Measurements from ENCODE around the gene PKD1. TPM values are rescaled to one million over a fixed set of nuclear protein-coding genes. Genes with fewer than 3 reads are reported as not detected.

The PKD1 gene
- total RNA-seq, 4 donors from 2014 or later, result 207 to 542 (median 381) TPM

DNA sequence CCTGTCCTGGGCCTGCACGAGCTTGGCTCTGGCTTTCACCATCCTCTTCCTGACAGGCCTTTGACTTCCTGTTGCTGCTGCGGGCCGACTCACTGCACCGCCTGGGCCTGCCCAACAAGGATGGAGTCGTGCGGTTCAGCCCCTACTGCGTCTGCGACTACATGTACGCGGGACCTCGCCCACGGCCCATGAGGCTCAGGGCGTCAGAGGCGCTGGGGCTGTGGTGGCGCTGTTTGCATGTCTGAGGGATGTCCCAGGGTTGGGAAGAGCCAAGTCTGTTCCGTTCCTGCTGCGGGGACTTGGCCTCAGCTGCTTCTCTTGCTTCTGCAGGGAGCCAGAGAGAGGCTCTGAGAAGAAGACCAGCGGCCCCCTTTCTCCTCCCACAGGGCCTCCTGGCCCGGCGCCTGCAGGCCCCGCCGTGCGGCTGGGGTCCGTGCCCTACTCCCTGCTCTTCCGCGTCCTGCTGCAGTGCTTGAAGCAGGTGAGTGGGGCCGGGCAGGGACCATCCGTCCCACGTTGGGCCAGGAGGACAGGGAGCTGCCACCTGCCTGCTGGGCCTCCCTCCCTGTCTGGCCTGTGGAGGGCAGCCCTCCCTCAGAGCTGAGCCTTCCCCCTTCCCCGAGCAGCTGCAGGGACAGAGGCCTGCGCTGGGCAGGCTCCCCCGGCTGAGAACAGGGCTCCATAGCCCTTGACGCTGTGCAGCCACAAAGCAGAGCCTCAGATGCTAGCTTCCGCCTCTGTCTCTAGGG lies 64.1 kb downstream of the PKD1 start:
- no peak overlapping the region for H3K27ac ChIP-seq
- H3K4me1 ChIP-seq, result no peaks in the 10 kb centered on the region
- no peaks in the 10 kb centered on the region for H3K9me3 ChIP-seq
- H3K27me3 ChIP-seq, result no peaks in the 10 kb centered on the region
- DNase-seq (ENCODE audit: low spot score in 2 of 2), result no peak
- peaks cover 4 to 99% (median 24%) of the 10 kb centered on the region in 3 donors for H3K36me3 ChIP-seq
- TF ChIP-seq, protein P1, sequence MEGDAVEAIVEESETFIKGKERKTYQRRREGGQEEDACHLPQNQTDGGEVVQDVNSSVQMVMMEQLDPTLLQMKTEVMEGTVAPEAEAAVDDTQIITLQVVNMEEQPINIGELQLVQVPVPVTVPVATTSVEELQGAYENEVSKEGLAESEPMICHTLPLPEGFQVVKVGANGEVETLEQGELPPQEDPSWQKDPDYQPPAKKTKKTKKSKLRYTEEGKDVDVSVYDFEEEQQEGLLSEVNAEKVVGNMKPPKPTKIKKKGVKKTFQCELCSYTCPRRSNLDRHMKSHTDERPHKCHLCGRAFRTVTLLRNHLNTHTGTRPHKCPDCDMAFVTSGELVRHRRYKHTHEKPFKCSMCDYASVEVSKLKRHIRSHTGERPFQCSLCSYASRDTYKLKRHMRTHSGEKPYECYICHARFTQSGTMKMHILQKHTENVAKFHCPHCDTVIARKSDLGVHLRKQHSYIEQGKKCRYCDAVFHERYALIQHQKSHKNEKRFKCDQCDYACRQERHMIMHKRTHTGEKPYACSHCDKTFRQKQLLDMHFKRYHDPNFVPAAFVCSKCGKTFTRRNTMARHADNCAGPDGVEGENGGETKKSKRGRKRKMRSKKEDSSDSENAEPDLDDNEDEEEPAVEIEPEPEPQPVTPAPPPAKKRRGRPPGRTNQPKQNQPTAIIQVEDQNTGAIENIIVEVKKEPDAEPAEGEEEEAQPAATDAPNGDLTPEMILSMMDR (IDR thresholded peaks at IDR 0.05), result no peak
- TF ChIP-seq EP300 (IDR thresholded peaks at IDR 0.05), result no peak
- TF ChIP-seq POLR2A (IDR thresholded peaks at IDR 0.05), result no peak
- whole genome bisulfite sequencing, 2 donors, result 77 to 87% methylated on average over 26 to 34 of the region's 34 CpGs
- no peak overlapping the region for H3K4me3 ChIP-seq

DNA sequence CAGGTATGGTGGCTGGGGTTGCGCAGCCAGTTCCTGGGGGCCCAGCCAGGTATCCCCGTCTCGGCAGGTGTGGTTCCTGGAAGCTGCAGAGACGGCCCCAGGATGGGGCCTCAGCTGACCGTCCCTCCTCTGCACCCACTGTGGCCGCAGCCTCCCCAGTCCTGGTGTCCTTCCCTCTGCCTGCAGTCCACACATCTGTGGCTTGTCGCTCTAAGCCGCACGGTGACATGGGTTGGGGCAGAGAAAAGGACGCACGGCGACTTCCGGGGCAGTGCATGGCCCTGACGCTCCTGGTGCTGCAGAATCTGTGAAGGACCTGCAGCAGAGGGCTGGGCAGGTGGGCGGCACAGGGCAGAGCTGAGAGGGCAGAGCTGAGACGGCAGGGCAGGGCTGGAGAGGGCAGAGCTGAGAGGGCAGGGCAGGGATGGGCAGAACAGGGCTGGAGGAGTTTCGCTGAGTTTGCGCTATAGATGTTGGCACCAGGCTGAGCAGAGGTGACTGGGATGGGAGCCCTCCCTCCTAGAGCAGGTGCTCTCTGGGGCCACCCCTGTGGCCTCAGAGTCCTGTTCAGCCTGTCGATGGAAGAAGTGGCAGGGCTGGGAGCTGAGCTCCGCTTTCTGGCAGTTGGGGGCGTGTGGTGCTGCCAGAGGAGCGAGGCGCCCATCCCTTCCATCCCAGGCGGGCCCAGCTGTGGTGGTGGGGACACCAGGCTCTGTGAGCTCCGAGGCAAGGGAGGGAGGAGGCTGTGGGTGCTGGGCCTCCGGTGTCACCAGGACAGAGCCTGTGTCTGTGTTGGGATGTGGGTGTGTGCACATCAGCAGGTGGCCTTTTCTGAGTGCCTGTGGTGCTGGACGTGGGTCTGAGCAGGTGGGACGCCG lies 64.9 kb downstream of the PKD1 start:
- Histone ChIP-seq H3K27ac (no peak overlapping the region), H3K4me3 (no peak overlapping the region), H3K4me1 (no peaks in the 10 kb centered on the region), H3K27me3 (no peaks in the 10 kb centered on the region), H3K9me3 (no peaks in the 10 kb centered on the region), H3K36me3 (peaks cover 7 to 99% (median 19%) of the 10 kb centered on the region in 3 donors)
- no peak for TF ChIP-seq POLR2A (IDR thresholded peaks at IDR 0.05)
- TF ChIP-seq EP300 (IDR thresholded peaks at IDR 0.05), result no peak
- TF ChIP-seq, protein P1 (IDR thresholded peaks at IDR 0.05), result no peak
- WGBS, 2 donors, result 91% methylated on average over 17 to 28 of the region's 29 CpGs
- DNase-seq (ENCODE audit: low spot score in 2 of 2), result no peak

DNA sequence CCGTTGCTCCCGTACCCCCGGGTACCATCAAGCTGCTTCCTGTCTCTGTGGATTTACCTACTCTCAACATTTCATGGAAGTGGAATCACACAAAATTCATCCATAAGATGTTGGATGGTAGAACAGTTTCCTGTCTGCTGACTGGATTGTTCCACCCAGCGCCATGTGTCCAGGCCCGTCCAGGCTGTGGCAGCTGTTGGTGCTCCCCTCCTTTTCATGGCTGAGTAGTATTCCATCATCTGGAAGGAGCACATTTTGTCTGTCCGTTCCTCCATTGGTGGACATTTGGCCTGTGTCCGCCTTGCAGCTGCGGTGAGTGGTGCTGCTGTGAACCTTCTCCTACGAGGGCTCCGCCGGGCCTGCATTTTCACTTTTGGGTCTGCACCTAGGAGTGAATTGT lies 69.6 kb downstream of the PKD1 start:
- Histone ChIP-seq H3K36me3 (peaks cover 3 to 99% (median 8%) of the 10 kb centered on the region in 3 donors), H3K27ac (no peak overlapping the region)
- WGBS, 2 donors, result 96 to 97% methylated on average over 11 of the region's 11 CpGs

DNA sequence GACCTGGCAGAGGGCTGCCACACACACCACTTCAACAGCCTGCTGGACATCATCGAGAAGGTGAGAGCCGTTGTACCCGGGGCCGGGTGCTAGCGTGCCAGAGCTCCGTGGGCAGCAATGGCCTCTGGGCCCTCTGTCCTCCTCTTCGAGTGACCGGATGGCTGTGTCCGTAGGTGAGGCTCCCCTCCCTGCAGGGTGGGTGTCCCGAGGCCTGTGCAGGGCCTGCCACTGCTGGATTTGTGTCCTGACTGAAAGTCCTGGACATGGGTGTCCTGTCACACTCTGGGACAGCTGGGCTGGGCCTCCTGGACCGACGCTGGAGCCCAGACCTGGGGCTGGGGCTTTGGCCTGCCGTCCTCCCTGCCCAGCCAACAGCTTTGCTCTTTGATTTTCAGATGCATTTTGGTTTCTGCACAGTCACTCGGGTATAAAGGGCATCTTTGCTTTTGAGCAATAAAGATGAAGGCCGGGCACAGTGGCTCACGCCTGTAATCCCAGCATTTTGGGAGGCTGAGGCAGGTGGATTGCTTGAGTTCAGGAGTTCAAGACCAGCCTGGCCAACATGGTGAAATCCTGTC lies 71.2 kb downstream of the PKD1 start:
- H3K4me1 ChIP-seq, result no peaks in the 10 kb centered on the region
- no peaks in the 10 kb centered on the region for H3K9me3 ChIP-seq
- peaks cover 3 to 99% (median 5%) of the 10 kb centered on the region in 3 donors for H3K36me3 ChIP-seq
- TF ChIP-seq POLR2A (IDR thresholded peaks at IDR 0.05), result no peak
- TF ChIP-seq, protein P1 (IDR thresholded peaks at IDR 0.05), result no peak
- TF ChIP-seq EP300 (IDR thresholded peaks at IDR 0.05), result no peak
- H3K27me3 ChIP-seq, result no peaks in the 10 kb centered on the region
- 91 to 92% methylated on average over 13 to 15 of the region's 16 CpGs for WGBS, 2 donors
- H3K4me3 ChIP-seq, result no peak overlapping the region
- H3K27ac ChIP-seq, result no peak overlapping the region
- no peak for DNase-seq (ENCODE audit: low spot score in 2 of 2)

More for the DNA sequence above, 69.6 kb downstream of the PKD1 start:
- no peaks in the 10 kb centered on the region for H3K27me3 ChIP-seq
- H3K4me1 ChIP-seq, result no peaks in the 10 kb centered on the region
- no peaks in the 10 kb centered on the region for H3K9me3 ChIP-seq
- no peak for TF ChIP-seq EP300 (IDR thresholded peaks at IDR 0.05)
- TF ChIP-seq, protein P1 (IDR thresholded peaks at IDR 0.05), result no peak
- no peak for TF ChIP-seq POLR2A (IDR thresholded peaks at IDR 0.05)
- H3K4me3 ChIP-seq, result no peak overlapping the region
- no peak for DNase-seq (ENCODE audit: low spot score in 2 of 2)
